ENCODE measurements around the gene ACTA1. TPM values are rescaled to one million over a fixed set of nuclear protein-coding genes. Genes with fewer than 3 reads are reported as not detected.

ACTA1 gene
- total RNA-seq, 2 donors from 2014 or later, result 8.2 to 17.3 TPM

- TF ChIP-seq CTCF (conservative IDR thresholded peaks at IDR 0.05), result no peak
- H3K9me3 Mint-ChIP-seq, result peaks cover 6% of the 10 kb centered on the region
- Histone ChIP-seq H3K4me1 (ENCODE audit: control insufficient read depth, insufficient read depth, low read length) (no peaks in the 10 kb centered on the region), H3K27me3 (ENCODE audit: control insufficient read depth, insufficient read depth, low read length, poor library complexity, severe bottlenecking) (no peaks in the 10 kb centered on the region), H3K9ac (ENCODE audit: extremely low read depth, low read length, poor library complexity, severe bottlenecking) (no peak overlapping the region), H3K27ac (ENCODE audit: low read depth, low read length) (no peak overlapping the region), H3K9me3 (ENCODE audit: control insufficient read depth, low read length) (no peaks in the 10 kb centered on the region), H3K4me3 (ENCODE audit: low read length) (no peak overlapping the region), H3K36me3 (ENCODE audit: control insufficient read depth, insufficient read depth, low read length) (no peaks in the 10 kb centered on the region)
- DNase-seq, result no peak
- peaks cover 20% of the 10 kb centered on the region for H3K27me3 Mint-ChIP-seq (ENCODE audit: insufficient read depth)
- H3K27ac Mint-ChIP-seq, result no peak overlapping the region
- 82 to 87% methylated on average over 2 to 4 of the region's 4 CpGs for WGBS, 2 experiments (ENCODE audit: insufficient coverage in 1 of 2, insufficient read length in 1 of 2)
- H3K4me1 Mint-ChIP-seq, result peaks cover 14% of the 10 kb centered on the region
- H3K36me3 Mint-ChIP-seq (ENCODE audit: low read depth), result no peaks in the 10 kb centered on the region
- no peak overlapping the region for H3K4me3 Mint-ChIP-seq
These were observed 41.0 kb downstream of the ACTA1 start for GRCh38 chr1:229392936-229393335.

GRCh38 chr1:229390130-229390529, 43.8 kb downstream of the ACTA1 start:
- Histone ChIP-seq H3K27ac (ENCODE audit: low read depth, low read length) (no peak overlapping the region), H3K27me3 (ENCODE audit: control insufficient read depth, insufficient read depth, low read length, poor library complexity, severe bottlenecking) (no peaks in the 10 kb centered on the region), H3K4me1 (ENCODE audit: control insufficient read depth, insufficient read depth, low read length) (no peaks in the 10 kb centered on the region), H3K9ac (ENCODE audit: extremely low read depth, low read length, poor library complexity, severe bottlenecking) (no peak overlapping the region), H3K9me3 (ENCODE audit: control insufficient read depth, low read length) (no peaks in the 10 kb centered on the region), H3K4me3 (ENCODE audit: low read length) (no peak overlapping the region), H3K36me3 (ENCODE audit: control insufficient read depth, insufficient read depth, low read length) (no peaks in the 10 kb centered on the region)
- no peak for DNase-seq
- H3K4me1 Mint-ChIP-seq, result no peaks in the 10 kb centered on the region
- H3K36me3 Mint-ChIP-seq (ENCODE audit: low read depth), result no peaks in the 10 kb centered on the region
- peaks cover 6% of the 10 kb centered on the region for H3K9me3 Mint-ChIP-seq
- H3K4me3 Mint-ChIP-seq, result no peak overlapping the region
- WGBS, 2 experiments (ENCODE audit: insufficient coverage in 1 of 2, insufficient read length in 1 of 2), result 94% methylated on average over 7 of the region's 7 CpGs
- no peak overlapping the region for H3K27ac Mint-ChIP-seq
- H3K27me3 Mint-ChIP-seq (ENCODE audit: insufficient read depth), result peaks cover 16% of the 10 kb centered on the region
- TF ChIP-seq CTCF (conservative IDR thresholded peaks at IDR 0.05), result no peak

- TF ChIP-seq CTCF (conservative IDR thresholded peaks at IDR 0.05), result no peak
- no peaks in the 10 kb centered on the region for H3K36me3 Mint-ChIP-seq (ENCODE audit: low read depth)
- peaks cover 4% of the 10 kb centered on the region for H3K9me3 Mint-ChIP-seq
These were observed 44.9 kb downstream of the ACTA1 start for GRCh38 chr1:229388897-229389580.

More at GRCh38 chr1:229388897-229389580, 44.9 kb downstream of the ACTA1 start:
- no peak for DNase-seq
- H3K4me3 Mint-ChIP-seq, result no peak overlapping the region
- 91 to 94% methylated on average over 7 of the region's 7 CpGs for WGBS, 2 experiments (ENCODE audit: insufficient coverage in 1 of 2, insufficient read length in 1 of 2)
- Histone ChIP-seq H3K27ac (ENCODE audit: low read depth, low read length) (no peak overlapping the region), H3K36me3 (ENCODE audit: control insufficient read depth, insufficient read depth, low read length) (no peaks in the 10 kb centered on the region), H3K4me1 (ENCODE audit: control insufficient read depth, insufficient read depth, low read length) (no peaks in the 10 kb centered on the region), H3K9me3 (ENCODE audit: control insufficient read depth, low read length) (no peaks in the 10 kb centered on the region), H3K27me3 (ENCODE audit: control insufficient read depth, insufficient read depth, low read length, poor library complexity, severe bottlenecking) (no peaks in the 10 kb centered on the region), H3K4me3 (ENCODE audit: low read length) (no peak overlapping the region), H3K9ac (ENCODE audit: extremely low read depth, low read length, poor library complexity, severe bottlenecking) (no peak overlapping the region)
- no peak overlapping the region for H3K27ac Mint-ChIP-seq
- H3K27me3 Mint-ChIP-seq (ENCODE audit: insufficient read depth), result peaks cover 16% of the 10 kb centered on the region
- no peaks in the 10 kb centered on the region for H3K4me1 Mint-ChIP-seq

All from endodermal cell (in vitro differentiated cells).